ENCODE measurements around the gene GMDS. TPM values are rescaled to one million over a fixed set of nuclear protein-coding genes. Genes with fewer than 3 reads are reported as not detected.

GMDS gene
- total RNA-seq, 2 experiments from 2014 or later: 30.3 to 38.5 TPM

DNA sequence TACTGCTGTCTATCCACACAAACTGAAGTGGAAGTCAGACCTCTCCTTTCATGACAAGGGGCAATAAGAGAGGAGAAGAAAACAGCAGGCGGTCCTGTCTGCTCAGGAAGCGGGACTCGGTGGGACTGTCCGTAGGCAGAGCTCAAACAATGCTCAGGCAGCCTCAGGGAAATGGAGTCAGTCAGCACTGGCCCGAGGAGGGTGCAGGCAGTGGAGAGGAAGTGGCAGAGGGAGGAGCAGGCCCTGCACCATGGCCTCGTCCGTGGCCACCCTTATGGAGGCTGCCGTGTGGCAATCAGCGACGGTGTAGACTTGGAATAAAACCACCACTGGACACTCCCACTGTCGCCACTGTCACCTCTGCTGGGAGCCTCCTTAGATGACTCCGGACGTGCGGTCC, 616.1 kb downstream of the GMDS start:
- ATAC-seq: no peak
- CTCF ChIA-PET: interaction anchor here (1.4 to 1.5 kb wide), 2 partner anchors 33 to 475 kb away, joined by 3 read pairs; no protein-coding TSS in a partner anchor
- no peak for DNase-seq
- Mint-ChIP-seq H3K36me3 (ENCODE audit: low read depth) (no peaks in the 10 kb centered on the region), H3K4me3 (no peak overlapping the region), H3K4me1 (ENCODE audit: low read depth) (peaks cover 6% of the 10 kb centered on the region), H3K9me3 (ENCODE audit: insufficient read depth) (no peaks in the 10 kb centered on the region), H3K27me3 (ENCODE audit: low read depth) (peaks cover 42% of the 10 kb centered on the region), H3K27ac (no peak overlapping the region)
- POLR2A ChIA-PET: no interaction called here

DNA sequence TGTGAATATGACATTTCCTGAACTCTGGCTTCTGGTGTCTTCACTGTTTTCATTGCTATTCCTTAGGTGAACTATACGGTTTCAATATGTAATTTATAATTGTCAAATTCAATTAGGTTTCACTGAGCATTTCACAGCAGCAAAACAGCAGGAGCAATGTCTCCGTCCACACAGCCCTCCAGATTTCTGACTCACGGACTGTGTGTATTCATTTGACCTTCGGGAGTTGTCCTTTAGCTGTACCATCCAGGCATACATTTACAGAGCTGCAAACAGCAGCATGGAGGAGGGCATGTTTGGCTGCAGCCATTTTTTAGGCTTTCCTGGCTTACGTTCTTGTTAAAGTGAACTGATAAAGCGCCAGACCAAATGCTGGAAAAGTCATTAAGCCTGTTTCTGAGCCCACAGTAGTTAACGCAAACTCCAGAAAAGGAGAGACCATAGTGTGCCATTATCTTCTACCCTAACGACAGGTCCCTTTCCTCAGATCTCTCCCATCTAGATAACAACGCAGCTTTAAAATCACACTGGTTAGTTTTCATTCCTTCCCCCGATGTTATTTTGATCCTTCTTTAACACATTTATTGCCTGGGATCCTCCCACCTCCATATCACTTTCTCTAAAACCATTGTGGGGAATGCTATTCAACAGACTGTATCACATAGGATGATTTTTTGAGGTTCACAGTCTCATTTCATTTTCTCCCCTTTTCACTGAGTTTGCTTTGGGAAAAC, 617.4 kb downstream of the GMDS start:
- Mint-ChIP-seq H3K36me3 (ENCODE audit: low read depth) (no peaks in the 10 kb centered on the region), H3K4me3 (no peak overlapping the region), H3K9me3 (ENCODE audit: insufficient read depth) (no peaks in the 10 kb centered on the region), H3K4me1 (ENCODE audit: low read depth) (peaks cover 6% of the 10 kb centered on the region), H3K27ac (no peak overlapping the region), H3K27me3 (ENCODE audit: low read depth) (peaks cover 43% of the 10 kb centered on the region)
- POLR2A ChIA-PET: no interaction called here
- DNase-seq: no peak
- no peak for ATAC-seq
- CTCF ChIA-PET: interaction anchor here (0.9 to 1.5 kb wide), 3 partner anchors 16 to 476 kb away, joined by 3 read pairs; no protein-coding TSS in a partner anchor

DNA sequence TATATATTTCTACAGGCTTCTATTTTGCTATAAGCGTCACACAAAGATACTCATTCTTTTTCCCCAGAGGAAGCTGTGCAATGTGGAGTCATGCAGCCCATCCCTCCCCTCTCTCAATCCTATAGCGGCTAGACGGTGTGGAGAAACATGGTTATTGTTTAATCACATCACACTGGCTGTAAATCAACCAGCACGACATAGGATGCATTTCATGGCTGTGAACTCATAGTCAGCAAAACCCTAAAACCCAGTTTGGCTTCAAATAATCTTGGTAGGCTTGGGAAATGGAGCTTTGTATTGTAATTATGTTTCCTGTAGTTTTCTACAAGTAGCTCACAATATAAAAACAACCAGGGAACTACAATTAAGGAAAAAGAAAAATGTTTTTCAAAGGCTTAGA, 618.9 kb downstream of the GMDS start:
- ChIA-PET CTCF (interaction anchor here (0.8 to 1.9 kb wide), 6 partner anchors 9 to 1008 kb away, joined by 3 to 9 read pairs (median 4); no protein-coding TSS in a partner anchor), POLR2A (interaction anchor here (0.6 to 1.0 kb wide), 3 partner anchors 9 to 1361 kb away, joined by 4 to 5 read pairs (median 5); no protein-coding TSS in a partner anchor)
- no peak for DNase-seq
- no peak for ATAC-seq
- H3K27me3 Mint-ChIP-seq (ENCODE audit: low read depth): peaks cover 49% of the 10 kb centered on the region
- no peaks in the 10 kb centered on the region for H3K9me3 Mint-ChIP-seq (ENCODE audit: insufficient read depth)
- H3K4me3 Mint-ChIP-seq: no peak overlapping the region
- H3K27ac Mint-ChIP-seq: no peak overlapping the region
- H3K4me1 Mint-ChIP-seq (ENCODE audit: low read depth): peaks cover 6% of the 10 kb centered on the region
- H3K36me3 Mint-ChIP-seq (ENCODE audit: low read depth): no peaks in the 10 kb centered on the region

DNA sequence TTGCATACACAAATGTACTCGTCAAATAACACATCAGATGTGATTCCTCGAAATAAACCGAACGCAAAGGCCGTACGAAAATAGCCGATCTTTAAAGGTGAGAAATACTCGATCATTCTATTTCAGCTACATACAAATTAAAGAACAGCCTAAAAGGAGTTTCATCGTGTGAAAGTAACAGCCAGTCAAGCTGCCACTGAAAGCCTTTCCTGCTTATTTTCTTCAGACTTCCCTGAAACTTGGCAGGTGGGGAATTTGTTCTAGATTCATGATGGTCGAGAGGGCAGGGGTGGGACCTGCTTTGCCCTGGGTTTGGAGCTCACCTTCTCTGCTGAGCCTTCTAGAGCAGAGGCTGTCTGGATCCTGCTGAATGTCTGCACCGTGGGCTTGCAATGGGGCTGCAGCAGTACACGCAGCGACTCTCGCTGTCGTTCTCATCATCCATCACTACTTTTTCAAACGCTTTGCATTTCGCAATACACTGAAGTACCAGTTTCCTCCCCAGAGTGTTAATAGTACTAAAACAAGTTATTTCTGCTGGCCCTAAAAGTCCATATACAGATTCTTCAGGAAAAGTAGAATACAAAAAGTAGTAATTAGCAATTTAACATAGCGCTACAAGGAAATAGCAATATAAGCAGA, 619.5 kb downstream of the GMDS start:
- DNase-seq: no peak
- ChIA-PET POLR2A (interaction anchor here (0.6 to 1.0 kb wide), 2 partner anchors 9 to 177 kb away, joined by 5 read pairs; no protein-coding TSS in a partner anchor), CTCF (interaction anchor here (1.0 to 1.9 kb wide), 3 partner anchors 9 to 102 kb away, joined by 3 to 6 read pairs (median 3); no protein-coding TSS in a partner anchor)
- H3K36me3 Mint-ChIP-seq (ENCODE audit: low read depth): no peaks in the 10 kb centered on the region
- no peak overlapping the region for H3K4me3 Mint-ChIP-seq
- ATAC-seq: no peak
- H3K27me3 Mint-ChIP-seq (ENCODE audit: low read depth): peaks cover 53% of the 10 kb centered on the region
- no peak overlapping the region for H3K27ac Mint-ChIP-seq
- H3K9me3 Mint-ChIP-seq (ENCODE audit: insufficient read depth): no peaks in the 10 kb centered on the region
- peaks cover 6% of the 10 kb centered on the region for H3K4me1 Mint-ChIP-seq (ENCODE audit: low read depth)

DNA sequence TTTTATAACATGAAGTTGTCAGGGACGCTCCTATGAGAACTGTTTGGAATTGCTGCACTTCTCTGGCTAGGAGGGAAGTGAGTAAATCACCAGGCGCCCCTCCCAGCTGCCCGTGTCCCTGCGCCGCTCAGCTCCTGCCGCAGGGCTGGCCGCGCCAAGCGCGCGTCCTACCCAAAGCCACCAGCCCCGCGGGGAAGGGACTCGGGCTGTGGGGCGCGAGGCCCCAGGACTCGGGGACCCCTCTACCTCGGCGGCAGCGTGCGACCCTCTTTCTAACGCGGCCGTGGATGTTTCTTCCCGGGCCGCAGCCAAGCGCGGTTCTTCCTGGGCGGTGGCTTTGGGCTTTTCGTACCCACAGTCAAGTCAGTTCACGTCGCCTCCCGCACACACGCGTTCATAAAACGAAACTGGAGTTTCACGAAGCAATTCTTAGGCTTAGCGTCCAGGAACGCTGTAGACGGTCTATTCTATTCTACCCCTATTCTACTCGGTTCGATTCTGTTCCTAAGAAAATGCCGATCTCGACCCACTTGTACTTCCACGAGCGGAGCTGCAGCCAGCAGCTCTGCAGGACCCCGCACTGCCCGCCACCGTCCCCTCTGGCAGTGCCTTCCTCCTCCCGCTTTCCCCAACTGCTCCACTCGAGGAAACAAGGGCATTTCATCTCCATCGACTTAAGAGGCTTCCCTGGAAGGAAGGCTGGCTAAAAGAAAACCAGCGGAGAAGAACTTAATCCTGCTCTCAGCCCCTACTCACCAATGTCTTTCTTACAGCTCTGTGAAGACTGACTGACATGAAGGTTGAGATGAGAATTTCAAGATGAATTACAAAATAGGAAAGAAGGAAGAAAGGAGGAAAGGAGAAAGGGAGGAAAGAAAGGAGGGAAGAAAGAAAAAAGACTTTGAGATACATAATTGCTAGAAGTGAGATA, 620.3 kb downstream of the GMDS start:
- H3K9me3 Mint-ChIP-seq (ENCODE audit: insufficient read depth): no peaks in the 10 kb centered on the region
- no peak overlapping the region for H3K27ac Mint-ChIP-seq
- H3K4me3 Mint-ChIP-seq: peak overlapping the region; percentile 68
- peaks cover 54% of the 10 kb centered on the region for H3K27me3 Mint-ChIP-seq (ENCODE audit: low read depth)
- peak; percentile 33 for ATAC-seq
- peaks cover 6% of the 10 kb centered on the region for H3K4me1 Mint-ChIP-seq (ENCODE audit: low read depth)
- CTCF ChIA-PET: interaction anchor here (1.4 to 1.9 kb wide), 2 partner anchors 8 to 101 kb away, joined by 3 to 6 read pairs; no protein-coding TSS in a partner anchor
- POLR2A ChIA-PET: no interaction called here
- no peaks in the 10 kb centered on the region for H3K36me3 Mint-ChIP-seq (ENCODE audit: low read depth)
- DNase-seq: no peak

DNA sequence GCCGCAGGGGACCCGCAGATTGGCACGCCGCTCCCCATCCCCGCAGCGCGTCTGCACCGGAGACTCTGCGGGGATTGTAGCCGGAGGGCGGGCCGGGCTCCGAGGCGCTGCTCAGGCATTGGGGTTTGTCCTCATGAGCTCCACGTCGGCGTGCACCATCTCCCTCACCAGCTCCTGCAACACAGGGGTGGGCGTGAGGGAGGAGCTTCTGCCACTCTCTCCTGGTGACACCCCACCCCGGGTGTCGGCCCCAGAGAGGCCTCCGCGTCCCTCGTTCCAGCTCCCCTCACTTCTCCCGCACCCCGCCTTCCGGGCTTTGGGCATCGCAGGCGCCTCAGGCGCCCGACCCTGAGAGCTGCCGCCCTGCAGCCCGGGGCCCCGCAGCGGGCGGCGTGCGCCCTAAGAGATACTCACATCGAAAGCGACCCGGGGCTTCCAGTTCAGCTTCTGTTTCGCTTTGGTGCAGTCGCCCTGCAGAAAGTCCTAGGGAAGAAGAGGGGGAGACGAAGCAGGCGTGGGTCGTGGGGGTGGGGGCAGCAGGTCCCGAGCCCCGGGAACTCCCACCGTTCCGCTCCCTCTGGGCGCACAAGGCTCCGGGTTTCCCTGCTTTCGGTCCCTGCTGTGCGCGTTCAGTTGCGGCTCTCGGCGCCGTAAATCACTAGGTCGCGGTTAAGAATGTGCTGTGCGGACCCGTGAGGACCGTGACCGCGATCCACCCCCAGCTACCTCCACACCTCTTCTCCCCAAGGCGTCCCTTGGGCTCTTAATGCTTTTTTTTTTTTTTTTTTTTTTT, 621.2 kb downstream of the GMDS start:
- H3K27ac Mint-ChIP-seq: no peak overlapping the region
- ATAC-seq: no peak
- peaks cover 6% of the 10 kb centered on the region for H3K4me1 Mint-ChIP-seq (ENCODE audit: low read depth)
- ChIA-PET CTCF (interaction anchor here (1.0 kb wide), 1 partner anchor 480 kb away, joined by 3 read pairs; no protein-coding TSS in a partner anchor), POLR2A (no interaction called here)
- peak overlapping the region; percentile 48 for H3K4me3 Mint-ChIP-seq
- peak; percentile 34 for DNase-seq
- peaks cover 59% of the 10 kb centered on the region for H3K27me3 Mint-ChIP-seq (ENCODE audit: low read depth)
- no peaks in the 10 kb centered on the region for H3K36me3 Mint-ChIP-seq (ENCODE audit: low read depth)
- H3K9me3 Mint-ChIP-seq (ENCODE audit: insufficient read depth): no peaks in the 10 kb centered on the region

DNA sequence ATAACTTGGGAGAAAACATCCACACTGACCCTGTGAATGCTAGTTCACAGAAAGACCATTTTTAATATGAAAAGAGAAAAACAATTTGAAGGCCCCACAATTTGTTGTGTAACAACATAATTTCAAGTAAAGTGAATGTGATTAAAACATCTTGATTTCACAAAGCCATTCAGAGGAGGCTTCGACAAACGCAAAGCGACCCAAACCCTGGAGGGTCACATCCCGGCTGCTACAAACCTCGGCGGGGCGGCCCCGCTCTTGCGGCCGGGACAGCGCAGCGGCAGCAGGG, 621.7 kb downstream of the GMDS start:
- peak overlapping the region; percentile 7 for H3K4me3 Mint-ChIP-seq
- no peak for ATAC-seq
- CTCF ChIA-PET: interaction anchor here (1.0 kb wide), 1 partner anchor 480 kb away, joined by 3 read pairs; no protein-coding TSS in a partner anchor

DNA sequence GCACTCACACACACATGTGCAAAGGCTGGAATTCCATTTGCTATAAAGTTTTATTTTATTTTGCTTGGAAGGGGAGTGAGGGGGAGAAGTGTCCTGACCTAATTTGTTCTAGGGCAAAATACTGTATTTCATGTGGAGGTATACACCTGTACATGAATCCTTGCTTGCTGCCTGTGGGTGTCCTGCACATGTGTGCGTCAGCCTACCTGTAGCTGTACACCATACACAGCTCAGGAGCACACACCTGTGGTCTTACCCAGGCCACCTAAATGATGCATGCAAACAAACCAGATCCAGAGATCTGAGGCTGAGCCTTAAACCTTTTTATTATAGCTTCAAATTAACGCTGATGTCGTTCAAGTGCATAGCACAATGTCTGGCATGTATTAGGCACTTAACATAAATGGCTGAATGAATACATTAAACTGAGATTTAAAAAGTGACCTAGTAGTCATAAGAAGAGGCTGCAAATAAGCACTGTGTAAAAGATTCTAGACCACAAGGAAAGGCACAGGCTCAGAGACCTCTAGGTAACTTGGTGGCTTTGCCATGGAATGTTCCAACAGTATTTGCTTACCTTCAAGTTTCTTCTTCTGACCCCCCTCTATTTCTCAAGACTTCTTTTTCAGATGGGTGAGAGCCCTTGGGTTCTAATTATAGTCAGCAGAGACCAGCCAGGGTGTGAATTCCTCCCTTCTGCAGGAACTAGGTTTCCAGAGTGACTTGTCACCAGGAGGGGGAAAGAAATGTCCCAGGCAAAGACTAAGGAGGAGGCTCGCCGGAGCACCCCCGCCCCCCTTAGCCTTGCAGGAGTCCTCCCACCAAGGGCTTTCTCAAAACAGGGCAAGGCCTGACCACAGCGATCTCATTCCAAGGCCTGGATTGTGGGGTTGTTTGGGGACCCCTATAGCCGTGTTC, 622.3 kb downstream of the GMDS start:
- no peak for ATAC-seq
- ChIA-PET POLR2A (no interaction called here), CTCF (interaction anchor here (1.0 kb wide), 1 partner anchor 481 kb away, joined by 3 read pairs; no protein-coding TSS in a partner anchor)
- peaks cover 6% of the 10 kb centered on the region for H3K4me1 Mint-ChIP-seq (ENCODE audit: low read depth)
- H3K27ac Mint-ChIP-seq: no peak overlapping the region
- no peaks in the 10 kb centered on the region for H3K9me3 Mint-ChIP-seq (ENCODE audit: insufficient read depth)
- DNase-seq: no peak
- H3K36me3 Mint-ChIP-seq (ENCODE audit: low read depth): no peaks in the 10 kb centered on the region
- H3K27me3 Mint-ChIP-seq (ENCODE audit: low read depth): peaks cover 63% of the 10 kb centered on the region
- peak overlapping the region; percentile 7 for H3K4me3 Mint-ChIP-seq

More for the DNA sequence above, 621.7 kb downstream of the GMDS start:
- Mint-ChIP-seq H3K9me3 (ENCODE audit: insufficient read depth) (no peaks in the 10 kb centered on the region), H3K36me3 (ENCODE audit: low read depth) (no peaks in the 10 kb centered on the region), H3K27me3 (ENCODE audit: low read depth) (peaks cover 62% of the 10 kb centered on the region), H3K4me1 (ENCODE audit: low read depth) (peaks cover 6% of the 10 kb centered on the region), H3K27ac (no peak overlapping the region)
- DNase-seq: no peak
- POLR2A ChIA-PET: no interaction called here

DNA sequence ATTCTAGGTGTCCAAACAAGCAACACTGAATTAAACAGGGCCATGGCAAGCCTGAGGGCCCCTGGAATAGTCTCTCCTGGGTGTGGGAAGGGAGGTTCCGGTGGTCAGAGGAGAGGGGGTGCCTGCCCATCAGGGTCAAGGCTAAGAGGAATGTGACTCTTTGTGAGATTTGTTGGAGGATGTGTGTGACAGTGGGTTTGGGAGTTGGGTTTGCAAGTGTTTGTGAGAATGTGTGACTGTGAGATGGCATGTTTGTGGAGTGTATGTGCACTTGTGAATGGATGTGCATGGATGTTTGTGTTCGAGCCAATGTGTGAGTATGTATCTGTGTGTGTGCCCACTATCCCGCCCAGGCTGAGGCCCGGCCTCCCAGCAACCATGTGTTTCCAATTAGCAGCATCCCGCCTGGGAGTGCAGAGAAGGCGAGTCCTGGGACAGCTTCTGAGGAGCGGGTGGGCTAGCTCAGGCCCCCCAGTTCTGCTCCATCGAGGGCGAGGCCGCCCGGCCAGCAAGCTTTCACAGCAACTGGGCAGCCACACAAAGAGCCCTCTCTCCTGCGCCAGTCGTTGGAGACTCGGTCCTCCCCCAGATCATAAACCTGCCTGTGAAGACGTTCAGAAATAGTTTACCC, 623.1 kb downstream of the GMDS start:
- DNase-seq (no peak), ATAC-seq (no peak)
- CTCF ChIA-PET: no interaction called here
- no peak overlapping the region for H3K27ac Mint-ChIP-seq
- H3K4me1 Mint-ChIP-seq (ENCODE audit: low read depth): peaks cover 6% of the 10 kb centered on the region
- POLR2A ChIA-PET: no interaction called here
- no peak overlapping the region for H3K4me3 Mint-ChIP-seq
- H3K36me3 Mint-ChIP-seq (ENCODE audit: low read depth): no peaks in the 10 kb centered on the region
- H3K9me3 Mint-ChIP-seq (ENCODE audit: insufficient read depth): no peaks in the 10 kb centered on the region
- H3K27me3 Mint-ChIP-seq (ENCODE audit: low read depth): peaks cover 64% of the 10 kb centered on the region

DNA sequence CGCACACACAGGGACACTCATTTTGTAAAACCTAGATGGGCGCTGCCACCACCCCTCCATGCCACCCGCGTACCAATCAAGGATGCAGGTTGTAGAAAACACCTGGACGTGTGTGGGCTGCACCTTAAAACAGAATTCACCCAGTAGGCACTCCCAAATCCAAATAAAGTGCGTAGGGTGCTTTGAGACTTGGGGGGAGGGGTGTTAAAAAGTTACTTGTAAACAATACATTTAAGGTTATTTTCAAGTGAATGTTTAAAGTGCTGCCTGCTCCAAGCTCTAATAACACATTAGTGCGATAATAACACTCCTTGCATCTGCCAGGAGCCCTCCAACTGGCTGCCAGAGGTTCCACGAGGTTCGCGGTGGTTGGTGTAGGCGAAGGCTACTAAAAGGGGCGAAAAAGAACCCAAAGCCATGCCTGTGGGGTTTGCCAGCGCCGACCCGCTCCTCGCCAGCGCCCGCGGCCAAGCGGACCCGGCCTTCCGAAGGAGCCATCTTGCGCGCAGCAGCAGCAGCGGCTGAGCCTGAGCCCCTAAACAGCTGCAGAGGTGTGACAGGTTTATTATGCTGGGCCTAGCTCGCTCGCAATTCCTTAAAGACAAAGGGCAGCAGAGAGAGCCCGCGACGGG, 624.2 kb downstream of the GMDS start:
- ATAC-seq (no peak), DNase-seq (no peak)
- Mint-ChIP-seq H3K4me1 (ENCODE audit: low read depth) (peaks cover 6% of the 10 kb centered on the region), H3K36me3 (ENCODE audit: low read depth) (no peaks in the 10 kb centered on the region), H3K9me3 (ENCODE audit: insufficient read depth) (no peaks in the 10 kb centered on the region), H3K27me3 (ENCODE audit: low read depth) (peaks cover 63% of the 10 kb centered on the region), H3K27ac (no peak overlapping the region), H3K4me3 (no peak overlapping the region)
- ChIA-PET POLR2A (no interaction called here), CTCF (no interaction called here)

Measured in activated CD8-positive, alpha-beta T cell treated with anti-CD3 and anti-CD28 coated beads, Interleukin-2, amount 10 ng/mL, durations not matched to agents 7 days and 5 days (primary cell).